SK-N-SH treated with all-trans-retinoic acid at 6 μM for 48 hours (cell line): ENCODE data around the gene CFAP57.

ENCODE experiments used
- ATAC-seq: fragments of 200-7000 bp; cut with Tn5 transposase; 3 replicates; pipeline ENCODE4 v1.9.1; 2020; ENCODE audit warnings: mild to moderate bottlenecking, moderate library complexity
- ARNTL ChIP-seq: fragments of 450-650 bp; formaldehyde crosslinking; IDR thresholded peaks from 2 replicates; pipeline ENCODE4 v1.5.0; 2020; ENCODE audit warnings: low read depth, mild to moderate bottlenecking, moderate library complexity, borderline replicate concordance
- BACH2 ChIP-seq: fragments of 250-450 bp; sonication (Bioruptor Pico); IDR thresholded peaks from 2 replicates; pipeline ENCODE4 v1.9.0; 2021; ENCODE audit warnings: mild to moderate bottlenecking, borderline replicate concordance
- CSDC2 ChIP-seq: fragments of 250-450 bp; sonication (Bioruptor Pico); IDR thresholded peaks from 2 replicates; pipeline ENCODE4 v1.5.0; 2020; ENCODE audit warnings: mild to moderate bottlenecking, moderate library complexity
- ESRRG ChIP-seq: fragments of 250-450 bp; sonication (Bioruptor Pico); IDR thresholded peaks from 2 replicates; pipeline ENCODE4 v1.6.1; 2021; ENCODE audit warnings: mild to moderate bottlenecking
- GLIS3 ChIP-seq: fragments of 250-450 bp; sonication (Bioruptor Pico); IDR thresholded peaks from 2 replicates; pipeline ENCODE4 v1.5.0; 2020; ENCODE audit warnings: mild to moderate bottlenecking, moderate library complexity
- ISL1 ChIP-seq: fragments of 250-450 bp; sonication (Bioruptor Pico); IDR thresholded peaks from 2 replicates; pipeline ENCODE4 v2.1.2; 2022; ENCODE audit warnings: mild to moderate bottlenecking, moderate library complexity
- OSR1 ChIP-seq: fragments of 250-450 bp; sonication (Bioruptor Pico); IDR thresholded peaks from 2 replicates; pipeline ENCODE4 v1.8.0; 2022; ENCODE audit warnings: moderate library complexity, mild to moderate bottlenecking, inconsistent platforms
- PPARA ChIP-seq: fragments of 250-450 bp; sonication (Bioruptor Pico); IDR thresholded peaks from 2 replicates; pipeline ENCODE4 v1.5.0; 2020; ENCODE audit warnings: mild to moderate bottlenecking, borderline replicate concordance
- RARB ChIP-seq: fragments of 250-450 bp; sonication (Bioruptor Pico); IDR thresholded peaks from 2 replicates; pipeline ENCODE4 v1.8.0; 2021; ENCODE audit warnings: mild to moderate bottlenecking, moderate library complexity
- SNAI2 ChIP-seq: fragments of 250-450 bp; sonication (Bioruptor Pico); IDR thresholded peaks from 2 replicates; pipeline ENCODE4 v1.5.0; 2020; ENCODE audit warnings: mild to moderate bottlenecking, moderate library complexity
- TCF4 ChIP-seq: fragments of 250-450 bp; sonication (Bioruptor Pico); IDR thresholded peaks from 2 replicates; pipeline ENCODE4 v1.8.0; 2021; ENCODE audit warnings: mild to moderate bottlenecking, moderate library complexity, borderline replicate concordance
- TOX ChIP-seq: fragments of 250-450 bp; sonication (Bioruptor Pico); IDR thresholded peaks from 2 replicates; pipeline ENCODE4 v1.8.0; 2021; ENCODE audit warnings: mild to moderate bottlenecking, moderate library complexity, borderline replicate concordance
- ZC3H10 ChIP-seq: fragments of 250-450 bp; sonication (Bioruptor Pico); IDR thresholded peaks from 2 replicates; pipeline ENCODE4 v1.5.1; 2021; ENCODE audit warnings: mild to moderate bottlenecking, moderate library complexity
- ZFP3 ChIP-seq: fragments of 250-450 bp; sonication (Bioruptor Pico); IDR thresholded peaks from 2 replicates; pipeline ENCODE4 v1.5.0; 2020; ENCODE audit warnings: mild to moderate bottlenecking, moderate library complexity
- ZFP30 ChIP-seq: fragments of 450-650 bp; formaldehyde crosslinking; IDR thresholded peaks from 2 replicates; pipeline ENCODE4 v1.5.0; 2022; ENCODE audit warnings: mild to moderate bottlenecking, moderate library complexity
- ZNF565 ChIP-seq: fragments of 450-650 bp; formaldehyde crosslinking; conservative IDR thresholded peaks from 2 replicates; pipeline ENCODE4 v1.5.0; 2020; ENCODE audit warnings: low read depth, mild to moderate bottlenecking, moderate library complexity
- ZNF70 ChIP-seq: fragments of 450-650 bp; formaldehyde crosslinking; IDR thresholded peaks from 2 replicates; pipeline ENCODE4 v1.5.0; 2020; ENCODE audit warnings: mild to moderate bottlenecking, moderate library complexity
- ZNF8 ChIP-seq: fragments of 450-650 bp; formaldehyde crosslinking; IDR thresholded peaks from 2 replicates; pipeline ENCODE4 v1.5.0; 2020; ENCODE audit warnings: mild to moderate bottlenecking, moderate library complexity
- TF ChIP-seq, protein P1 (sequence below): fragments of 250-450 bp; sonication (Bioruptor Pico); IDR thresholded peaks from 2 replicates; pipeline ENCODE4 v1.5.0; 2020; ENCODE audit warnings: mild to moderate bottlenecking, moderate library complexity
- TF ChIP-seq, protein P2 (sequence below): fragments of 250-450 bp; sonication (Bioruptor Pico); IDR thresholded peaks from 2 replicates; pipeline ENCODE4 v1.5.1; 2021; ENCODE audit warnings: mild to moderate bottlenecking, moderate library complexity
- TF ChIP-seq, protein P3 (sequence below): fragments of 250-450 bp; sonication (Bioruptor Pico); IDR thresholded peaks from 2 replicates; pipeline ENCODE4 v1.8.0; 2020; ENCODE audit warnings: mild to moderate bottlenecking, moderate library complexity, borderline replicate concordance

The CFAP57 gene

DNA sequence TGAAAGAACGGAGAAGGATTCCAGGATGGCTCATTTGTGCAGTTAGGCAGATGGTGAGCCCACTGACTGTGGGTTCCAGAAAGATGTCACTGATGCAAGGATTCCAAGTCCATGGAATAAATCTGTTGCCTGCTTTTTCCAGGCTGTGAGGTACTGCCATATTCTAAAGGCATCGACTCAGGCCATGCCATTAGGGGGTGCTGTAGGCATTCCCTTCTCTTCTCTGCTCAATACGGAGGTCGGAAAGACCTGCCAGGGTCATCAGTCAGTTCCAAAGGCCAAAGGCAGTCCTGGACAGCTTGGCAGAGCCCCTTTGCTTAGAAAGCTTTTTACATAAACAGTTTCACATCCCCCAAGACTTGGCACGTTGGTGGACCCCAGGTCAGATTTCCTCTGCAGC lies 66.0 kb downstream of the CFAP57 start (continued):
- TF ChIP-seq ZFP3 (no peak), ZNF8 (CRISPR knock-in tag) (no peak)
- TF ChIP-seq, all 23 proteins: peak for 0

DNA sequence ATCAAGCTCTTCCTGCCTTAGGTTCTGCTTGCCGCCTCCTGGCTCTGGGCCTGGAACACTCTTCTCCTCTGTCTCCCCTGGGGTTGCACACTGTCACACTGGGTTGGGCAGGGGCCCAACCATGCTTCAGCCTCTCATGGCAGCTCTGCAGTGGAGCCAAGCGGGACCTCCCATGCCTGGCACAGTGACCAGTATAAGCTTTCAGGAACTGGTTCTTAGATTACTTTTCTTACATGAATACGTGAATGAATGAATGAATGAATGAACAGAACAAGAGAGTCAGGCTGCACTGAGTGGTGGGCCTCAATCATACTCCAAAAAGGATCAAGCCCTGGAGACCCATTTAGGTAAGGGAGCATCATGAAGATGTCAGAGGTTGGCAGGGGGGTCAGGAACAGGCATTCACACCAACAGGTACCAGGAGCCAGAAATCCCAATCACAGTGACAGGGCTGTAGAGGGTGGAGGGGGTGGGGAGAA lies 66.9 kb downstream of the CFAP57 start:
- no peak for TF ChIP-seq ZNF70 (CRISPR knock-in tag)
- TF ChIP-seq ZFP30 = no peak
- TF ChIP-seq GLIS3 (CRISPR knock-in tag) = no peak
- TF ChIP-seq, protein P1, sequence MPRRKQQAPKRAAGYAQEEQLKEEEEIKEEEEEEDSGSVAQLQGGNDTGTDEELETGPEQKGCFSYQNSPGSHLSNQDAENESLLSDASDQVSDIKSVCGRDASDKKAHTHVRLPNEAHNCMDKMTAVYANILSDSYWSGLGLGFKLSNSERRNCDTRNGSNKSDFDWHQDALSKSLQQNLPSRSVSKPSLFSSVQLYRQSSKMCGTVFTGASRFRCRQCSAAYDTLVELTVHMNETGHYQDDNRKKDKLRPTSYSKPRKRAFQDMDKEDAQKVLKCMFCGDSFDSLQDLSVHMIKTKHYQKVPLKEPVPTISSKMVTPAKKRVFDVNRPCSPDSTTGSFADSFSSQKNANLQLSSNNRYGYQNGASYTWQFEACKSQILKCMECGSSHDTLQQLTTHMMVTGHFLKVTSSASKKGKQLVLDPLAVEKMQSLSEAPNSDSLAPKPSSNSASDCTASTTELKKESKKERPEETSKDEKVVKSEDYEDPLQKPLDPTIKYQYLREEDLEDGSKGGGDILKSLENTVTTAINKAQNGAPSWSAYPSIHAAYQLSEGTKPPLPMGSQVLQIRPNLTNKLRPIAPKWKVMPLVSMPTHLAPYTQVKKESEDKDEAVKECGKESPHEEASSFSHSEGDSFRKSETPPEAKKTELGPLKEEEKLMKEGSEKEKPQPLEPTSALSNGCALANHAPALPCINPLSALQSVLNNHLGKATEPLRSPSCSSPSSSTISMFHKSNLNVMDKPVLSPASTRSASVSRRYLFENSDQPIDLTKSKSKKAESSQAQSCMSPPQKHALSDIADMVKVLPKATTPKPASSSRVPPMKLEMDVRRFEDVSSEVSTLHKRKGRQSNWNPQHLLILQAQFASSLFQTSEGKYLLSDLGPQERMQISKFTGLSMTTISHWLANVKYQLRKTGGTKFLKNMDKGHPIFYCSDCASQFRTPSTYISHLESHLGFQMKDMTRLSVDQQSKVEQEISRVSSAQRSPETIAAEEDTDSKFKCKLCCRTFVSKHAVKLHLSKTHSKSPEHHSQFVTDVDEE (CRISPR knock-in tag) = no peak
- no peak for TF ChIP-seq ZNF565
- no peak for TF ChIP-seq ZFP3
- no peak for TF ChIP-seq TOX (CRISPR knock-in tag)
- no peak for TF ChIP-seq ESRRG
- no peak for TF ChIP-seq BACH2 (CRISPR knock-in tag)
- no peak for TF ChIP-seq ISL1 (CRISPR knock-in tag)
- TF ChIP-seq, protein P2, sequence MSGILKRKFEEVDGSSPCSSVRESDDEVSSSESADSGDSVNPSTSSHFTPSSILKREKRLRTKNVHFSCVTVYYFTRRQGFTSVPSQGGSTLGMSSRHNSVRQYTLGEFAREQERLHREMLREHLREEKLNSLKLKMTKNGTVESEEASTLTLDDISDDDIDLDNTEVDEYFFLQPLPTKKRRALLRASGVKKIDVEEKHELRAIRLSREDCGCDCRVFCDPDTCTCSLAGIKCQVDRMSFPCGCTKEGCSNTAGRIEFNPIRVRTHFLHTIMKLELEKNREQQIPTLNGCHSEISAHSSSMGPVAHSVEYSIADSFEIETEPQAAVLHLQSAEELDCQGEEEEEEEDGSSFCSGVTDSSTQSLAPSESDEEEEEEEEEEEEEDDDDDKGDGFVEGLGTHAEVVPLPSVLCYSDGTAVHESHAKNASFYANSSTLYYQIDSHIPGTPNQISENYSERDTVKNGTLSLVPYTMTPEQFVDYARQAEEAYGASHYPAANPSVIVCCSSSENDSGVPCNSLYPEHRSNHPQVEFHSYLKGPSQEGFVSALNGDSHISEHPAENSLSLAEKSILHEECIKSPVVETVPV (CRISPR knock-in tag) = no peak
- TF ChIP-seq OSR1 = no peak
- TF ChIP-seq ARNTL (CRISPR knock-in tag) = no peak
- TF ChIP-seq CSDC2 = no peak
- TF ChIP-seq SNAI2 = no peak
- TF ChIP-seq, protein P3, sequence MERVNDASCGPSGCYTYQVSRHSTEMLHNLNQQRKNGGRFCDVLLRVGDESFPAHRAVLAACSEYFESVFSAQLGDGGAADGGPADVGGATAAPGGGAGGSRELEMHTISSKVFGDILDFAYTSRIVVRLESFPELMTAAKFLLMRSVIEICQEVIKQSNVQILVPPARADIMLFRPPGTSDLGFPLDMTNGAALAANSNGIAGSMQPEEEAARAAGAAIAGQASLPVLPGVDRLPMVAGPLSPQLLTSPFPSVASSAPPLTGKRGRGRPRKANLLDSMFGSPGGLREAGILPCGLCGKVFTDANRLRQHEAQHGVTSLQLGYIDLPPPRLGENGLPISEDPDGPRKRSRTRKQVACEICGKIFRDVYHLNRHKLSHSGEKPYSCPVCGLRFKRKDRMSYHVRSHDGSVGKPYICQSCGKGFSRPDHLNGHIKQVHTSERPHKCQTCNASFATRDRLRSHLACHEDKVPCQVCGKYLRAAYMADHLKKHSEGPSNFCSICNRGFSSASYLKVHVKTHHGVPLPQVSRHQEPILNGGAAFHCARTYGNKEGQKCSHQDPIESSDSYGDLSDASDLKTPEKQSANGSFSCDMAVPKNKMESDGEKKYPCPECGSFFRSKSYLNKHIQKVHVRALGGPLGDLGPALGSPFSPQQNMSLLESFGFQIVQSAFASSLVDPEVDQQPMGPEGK (CRISPR knock-in tag) = no peak
- no peak for TF ChIP-seq PPARA (CRISPR knock-in tag)
- no peak for TF ChIP-seq ZC3H10 (CRISPR knock-in tag)
- no peak for TF ChIP-seq TCF4 (CRISPR knock-in tag)
- TF ChIP-seq RARB = no peak
- TF ChIP-seq, all 23 proteins: peak for 0

DNA sequence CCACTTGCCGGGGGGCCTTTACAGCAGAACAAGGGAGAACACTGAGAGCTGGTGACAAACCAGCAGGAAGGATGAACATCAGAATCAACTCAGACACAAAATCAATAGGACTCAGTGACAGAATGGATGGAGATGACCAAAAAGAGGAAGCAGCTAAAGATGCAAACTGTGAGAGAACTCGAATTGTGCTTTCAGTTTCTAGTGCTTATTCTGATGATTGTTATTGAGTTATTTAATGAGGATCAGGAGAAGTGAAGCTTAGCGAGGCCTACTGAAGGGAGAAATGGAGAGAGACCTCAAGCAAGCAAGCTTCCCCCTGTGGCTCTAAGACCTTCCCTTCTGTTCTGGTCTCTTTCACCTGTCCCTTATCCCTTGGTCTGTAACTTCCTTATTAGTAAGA lies 67.4 kb downstream of the CFAP57 start:
- TF ChIP-seq ZNF70 (CRISPR knock-in tag) (no peak), OSR1 (no peak), ARNTL (CRISPR knock-in tag) (no peak), ISL1 (CRISPR knock-in tag) (no peak), ZC3H10 (CRISPR knock-in tag) (no peak), RARB (no peak), CSDC2 (no peak)
- TF ChIP-seq, protein P1 (CRISPR knock-in tag) = no peak
- TF ChIP-seq, protein P2 (CRISPR knock-in tag) = no peak
- TF ChIP-seq, all 23 proteins: peak for 0

More for the DNA sequence above, 66.9 kb downstream of the CFAP57 start:
- ATAC-seq = no peak

More for the DNA sequence above, 67.4 kb downstream of the CFAP57 start:
- no peak for ATAC-seq
